SH-SY5Y (cell line): ENCODE results near the gene ABLIM2.

ENCODE experiments used
- GATA2 ChIP-seq: IDR thresholded peaks from 2 replicates; pipeline ENCODE4 v1.6.1; 2011; ENCODE audit warnings: mild to moderate bottlenecking, low read depth, low read length
- GATA3 ChIP-seq: IDR thresholded peaks from 2 replicates; pipeline ENCODE4 v1.6.1; 2011; ENCODE audit warnings: low read depth, mild to moderate bottlenecking, low read length, moderate library complexity

The ABLIM2 gene

DNA sequence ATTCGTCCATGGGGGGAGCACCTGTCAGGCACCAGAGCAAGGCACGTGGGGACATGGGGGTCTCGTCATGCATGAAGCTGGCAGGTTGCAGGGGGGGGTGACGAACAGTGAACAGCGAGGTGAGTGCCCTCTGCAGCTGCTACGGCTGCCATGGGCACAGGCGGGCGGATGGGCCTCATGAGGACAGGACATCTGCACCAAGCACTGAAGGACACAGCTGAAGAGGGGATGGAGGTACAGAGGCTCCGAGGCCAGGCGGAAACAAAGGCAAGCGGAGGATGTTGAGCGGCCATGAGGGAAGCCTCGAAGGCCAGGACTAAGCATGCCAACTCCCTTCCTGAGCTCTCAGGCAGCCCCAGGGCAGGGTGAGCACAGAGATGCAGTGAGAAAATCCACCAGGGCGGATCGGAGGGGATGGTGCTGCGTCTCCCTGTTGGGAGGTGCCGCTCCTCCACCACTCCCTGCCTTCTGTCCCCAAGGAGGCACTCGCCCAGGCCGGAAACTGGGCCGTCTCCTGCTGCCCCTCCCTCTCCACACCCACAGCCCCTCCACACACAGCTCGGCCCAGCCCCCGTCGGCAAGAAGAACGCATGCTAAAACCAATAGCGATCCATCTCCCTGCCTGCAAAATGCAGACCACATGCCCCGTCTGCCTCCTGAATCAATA lies 24.6 kb downstream of the ABLIM2 start:
- no peak for TF ChIP-seq GATA3

DNA sequence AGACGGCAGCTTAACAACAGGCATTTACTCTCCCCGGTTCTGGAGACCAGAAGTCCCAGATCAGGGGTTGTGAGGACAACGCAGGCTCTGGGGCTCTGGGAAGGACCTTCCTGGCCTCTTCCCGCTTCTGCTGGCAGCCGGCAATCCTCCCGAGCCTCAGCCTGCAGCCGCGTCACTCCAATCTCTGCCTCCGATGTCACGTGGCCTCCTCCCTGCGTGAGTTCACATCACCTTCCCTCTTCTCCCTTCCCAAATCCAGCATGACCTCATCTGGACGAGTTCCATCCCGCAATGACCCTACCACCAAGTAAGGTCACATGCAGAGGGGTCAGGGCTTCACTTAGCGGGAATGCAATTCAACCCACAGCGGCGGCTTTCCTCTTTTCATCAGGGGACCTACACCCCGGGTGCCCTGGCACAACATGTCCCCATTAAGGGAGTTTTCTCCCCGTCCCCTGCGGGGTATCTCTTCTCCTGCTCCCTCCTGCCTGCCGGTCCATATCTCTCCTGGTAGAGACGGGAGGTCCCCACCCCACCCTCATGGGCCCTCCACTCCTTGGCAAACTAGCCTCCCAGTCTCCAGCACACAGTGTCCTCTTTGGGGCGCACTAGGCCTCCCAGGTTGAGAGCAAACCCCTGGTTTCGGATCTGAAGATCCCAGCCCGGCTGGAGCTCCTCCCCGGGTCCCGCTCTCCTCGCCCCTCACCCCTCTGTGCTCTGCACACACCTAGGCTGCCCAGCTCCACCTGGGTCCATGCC lies 25.5 kb downstream of the ABLIM2 start:
- TF ChIP-seq GATA2: no peak
- TF ChIP-seq GATA3: no peak

GRCh38 chr4:8132400-8132799 lies 26.2 kb downstream of the ABLIM2 start:
- no peak for TF ChIP-seq GATA2
- no peak for TF ChIP-seq GATA3

- TF ChIP-seq GATA3 (no peak), GATA2 (no peak)
Observed at GRCh38 chr4:8131826-8132225, 26.8 kb downstream of the ABLIM2 start.

- no peak for TF ChIP-seq GATA2
- TF ChIP-seq GATA3: no peak
Observed at GRCh38 chr4:8131210-8131609, 27.4 kb downstream of the ABLIM2 start.

GRCh38 chr4:8130346-8131066 lies 28.1 kb downstream of the ABLIM2 start:
- no peak for TF ChIP-seq GATA2
- TF ChIP-seq GATA3: no peak

GRCh38 chr4:8129785-8130184 lies 28.8 kb downstream of the ABLIM2 start:
- TF ChIP-seq GATA2: no peak
- TF ChIP-seq GATA3: no peak

DNA sequence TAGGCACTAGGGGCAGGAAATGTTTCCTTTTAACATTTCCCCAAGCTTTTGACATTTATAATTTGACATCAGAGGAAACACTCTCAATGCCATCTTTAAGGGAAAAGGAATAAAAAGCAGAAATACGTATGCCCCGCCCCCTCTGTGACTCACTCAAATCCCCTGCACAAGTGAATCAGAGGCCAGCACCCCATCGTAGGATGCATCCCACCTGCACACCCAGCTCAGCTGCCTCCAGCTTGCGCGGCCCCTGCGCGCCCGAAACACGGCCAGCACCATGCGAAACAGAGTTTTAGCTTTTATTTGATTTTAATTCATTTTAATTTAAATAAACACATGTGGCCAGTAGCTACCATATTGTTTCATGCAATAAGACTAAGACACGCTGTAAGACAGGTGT lies 29.5 kb downstream of the ABLIM2 start:
- TF ChIP-seq GATA2 (no peak), GATA3 (no peak)

- TF ChIP-seq GATA2: no peak
- no peak for TF ChIP-seq GATA3
Observed at GRCh38 chr4:8128100-8128856, 30.3 kb downstream of the ABLIM2 start.

GRCh38 chr4:8127051-8127826 lies 31.4 kb downstream of the ABLIM2 start:
- TF ChIP-seq GATA3: no peak
- no peak for TF ChIP-seq GATA2

DNA sequence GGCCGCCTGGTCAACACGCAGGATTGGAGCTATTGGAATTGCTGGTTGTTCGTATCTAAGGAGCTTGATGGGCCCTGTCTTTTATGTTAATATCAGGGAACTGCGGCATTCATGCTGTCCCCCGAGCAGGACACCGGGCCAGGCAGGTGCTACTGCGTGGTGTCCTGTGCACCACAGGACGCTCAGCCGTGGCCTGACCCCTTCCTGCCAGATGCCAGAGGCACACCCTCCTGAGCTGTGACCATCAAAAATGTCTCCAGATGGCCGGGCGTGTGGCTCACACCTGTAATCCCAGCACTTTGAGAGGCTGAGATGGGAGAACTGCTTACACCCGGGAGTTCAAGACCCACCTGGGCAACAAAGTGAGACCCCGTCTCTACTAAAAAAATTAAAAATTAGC lies 32.1 kb downstream of the ABLIM2 start:
- no peak for TF ChIP-seq GATA2
- TF ChIP-seq GATA3: no peak

DNA sequence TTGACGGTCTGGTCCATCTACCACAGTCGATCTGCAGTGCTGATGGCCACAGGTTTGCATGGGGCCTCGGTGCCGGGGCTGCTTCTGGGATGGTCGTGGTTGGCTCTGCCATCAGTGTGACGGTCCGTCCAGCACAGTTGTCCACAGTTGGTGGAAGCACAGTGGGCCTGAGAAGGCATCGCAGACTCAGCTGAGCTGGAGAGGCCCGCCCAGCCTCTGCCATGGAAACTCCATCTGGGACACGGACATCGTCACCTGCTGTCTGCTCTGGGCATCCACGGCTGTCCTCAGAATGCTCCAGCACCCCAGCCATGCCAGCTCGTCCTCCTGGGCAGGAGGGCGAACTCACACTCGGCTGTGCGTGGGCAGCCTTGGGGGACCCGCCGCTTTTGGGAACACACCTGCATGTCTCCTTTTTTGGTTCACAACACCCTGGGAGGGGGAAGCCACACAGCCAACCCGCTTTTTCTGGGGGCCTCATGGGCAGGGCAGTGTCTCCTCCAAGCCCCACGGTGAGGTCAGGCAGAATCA lies 33.0 kb downstream of the ABLIM2 start:
- TF ChIP-seq GATA3 (no peak), GATA2 (no peak)

DNA sequence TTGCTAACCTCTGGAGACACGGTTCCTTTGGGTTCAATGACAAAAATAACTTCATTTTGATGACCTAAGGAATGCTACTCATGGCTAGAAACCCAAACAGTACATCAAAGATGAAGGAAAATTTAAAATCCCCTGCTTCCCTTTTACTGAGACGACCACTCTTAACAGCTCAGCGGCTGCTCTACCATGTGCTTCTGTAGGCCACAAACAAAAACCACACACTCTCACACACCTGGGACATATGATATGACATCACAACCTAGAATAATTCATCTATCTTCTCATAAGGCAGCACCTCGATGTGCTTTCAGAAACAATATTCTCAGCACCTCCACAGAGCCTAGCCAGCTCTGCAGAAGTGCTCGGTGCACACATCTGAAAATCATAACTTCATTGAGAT lies 34.7 kb downstream of the ABLIM2 start:
- TF ChIP-seq GATA3 (no peak), GATA2 (no peak)
